HepG2 (cell line): ENCODE data around the gene DHX57. TPM values are rescaled to one million over a fixed set of nuclear protein-coding genes. Genes with fewer than 3 reads are reported as not detected.

Experiments
- ATAC-seq: fragments of 200-7000 bp; cut with Tn5 transposase; 3 replicates; pipeline ENCODE4 v1.9.1; 2020; ENCODE audit warnings: mild to moderate bottlenecking, moderate library complexity
- BruUV-seq: library from RNA; stranded (reverse); fragments of 400-500 nt; replicated peaks from 2 replicates; lab custom pipeline; 2021; lab: Mats Ljungman, UMichigan
- CTCF ChIA-PET: fragments of 300-600 bp; formaldehyde crosslinking; extraction: SDS; loops from one replicate; lab custom pipeline; 2021; ENCODE audit warnings: low total read pairs, inconsistent platforms, low intra/inter-chr PET ratio; lab: Yijun Ruan, JAX
- POLR2A ChIA-PET: fragments of 350-600 bp; sonication (Branson Sonifier 250); formaldehyde crosslinking; loops from one replicate; lab custom pipeline; 2020; ENCODE audit warnings: antibody characterized with exemption, inconsistent platforms; lab: Yijun Ruan, JAX
- DNase-seq: peaks from one replicate; pipeline ENCODE4 v3.0.0-alpha.2; 2015; ENCODE audit warnings: low spot score
- FAIRE-seq: peaks from 3 replicates; lab custom pipeline; 2011; peaks lifted over from hg19 to GRCh38; lab: Jason Lieb, UNC
- H2AFZ ChIP-seq: one replicate; pipeline ENCODE4 v1.6.1; 2011; ENCODE audit warnings: low read length, inconsistent platforms
- H3K27ac ChIP-seq: fragments of 300-600 bp; 3 replicates; pipeline ENCODE4 v1.8.0; 2011; ENCODE audit warnings: mixed run types, mild to moderate bottlenecking, mixed read lengths, low read length, inconsistent platforms; ENCODE audit not compliant: insufficient read depth; ENCODE audit errors: extremely low read length
- H3K27me3 ChIP-seq, 2 experiments: fragments of 200-600 bp in 1 of 2; 2 replicates in 1 of 2; 3 replicates in 1 of 2; pipeline versions ENCODE4 v1.6.0 to v1.8.0; 2011; ENCODE audit warnings: low read length in 2 of 2, mild to moderate bottlenecking in 2 of 2, moderate library complexity in 2 of 2, inconsistent platforms in 1 of 2; ENCODE audit not compliant: insufficient read depth in 2 of 2, control insufficient read depth in 1 of 2
- H3K36me3 ChIP-seq, 2 experiments: fragments of 200-600 bp in 1 of 2; replicated peaks in 1 of 2; 2 replicates in 1 of 2; 3 replicates in 1 of 2; pipeline versions ENCODE4 v1.5.1 to v1.8.0; 2011; ENCODE audit warnings: low read length in 2 of 2, inconsistent platforms in 1 of 2; ENCODE audit not compliant: insufficient read depth in 2 of 2, control insufficient read depth in 1 of 2
- H3K4me1 ChIP-seq: 2 replicates; pipeline ENCODE4 v1.5.1; 2012; ENCODE audit warnings: low read length, inconsistent platforms; ENCODE audit not compliant: insufficient read depth
- H3K4me2 ChIP-seq: 2 replicates; pipeline ENCODE4 v1.6.0; 2011; ENCODE audit warnings: low read depth, low read length, inconsistent platforms
- H3K4me3 ChIP-seq, 3 experiments: fragments of 200-600 bp in 1 of 3; sonication (generic), shearing (Covaris generic) in 1 of 3; replicated peaks in 1 of 3; 2 replicates each; pipeline ENCODE4 v1.5.1; 2011 to 2016; ENCODE audit warnings: low read length in 3 of 3, inconsistent platforms in 2 of 3, low read depth in 2 of 3, mild to moderate bottlenecking in 2 of 3, control low read depth in 1 of 3, mixed read lengths in 1 of 3; ENCODE audit not compliant: insufficient read depth in 1 of 3
- H3K79me2 ChIP-seq: one replicate; pipeline ENCODE4 v1.6.1; 2011; ENCODE audit warnings: low read length, inconsistent platforms; ENCODE audit not compliant: insufficient read depth
- H3K9ac ChIP-seq: 2 replicates; pipeline ENCODE4 v1.6.0; 2011; ENCODE audit warnings: mild to moderate bottlenecking, low read depth, low read length, inconsistent platforms; ENCODE audit not compliant: insufficient read depth
- H3K9me3 ChIP-seq: 2 replicates; pipeline ENCODE4 v1.5.1; 2012; ENCODE audit warnings: mild to moderate bottlenecking, low read length
- H4K20me1 ChIP-seq: 2 replicates; pipeline ENCODE4 v1.6.0; 2011; ENCODE audit warnings: inconsistent platforms, mild to moderate bottlenecking, low read length, moderate library complexity; ENCODE audit not compliant: insufficient read depth
- BCL6 ChIP-seq: IDR thresholded peaks from 2 replicates; pipeline ENCODE4 v1.6.1; 2016; ENCODE audit warnings: missing genetic modification reagents, missing compliant biosample characterization
- DNMT1 ChIP-seq: sonication (generic); formaldehyde crosslinking; IDR thresholded peaks from 2 replicates; pipeline ENCODE4 v1.5.1; 2020; ENCODE audit warnings: mild to moderate bottlenecking, missing genetic modification reagents
- DNMT3B ChIP-seq: conservative IDR thresholded peaks from 2 replicates; pipeline ENCODE4 v1.6.1; 2016; ENCODE audit warnings: missing biosample characterization, control low read depth
- FOXP4 ChIP-seq: sonication (generic); formaldehyde crosslinking; IDR thresholded peaks from 2 replicates; pipeline ENCODE4 v1.4.0; 2020; ENCODE audit warnings: missing genetic modification reagents
- RBAK ChIP-seq: sonication (generic); formaldehyde crosslinking; IDR thresholded peaks from 2 replicates; pipeline ENCODE4 v1.5.1; 2020; ENCODE audit warnings: mild to moderate bottlenecking, missing genetic modification reagents
- ZBTB21 ChIP-seq: sonication (generic); formaldehyde crosslinking; IDR thresholded peaks from 2 replicates; pipeline ENCODE4 v1.4.0; 2020; ENCODE audit warnings: missing genetic modification reagents
- ZHX2 ChIP-seq, 2 experiments: sonication (generic) in 1 of 2; formaldehyde crosslinking in 1 of 2; IDR thresholded peaks; 2 replicates each; pipeline versions ENCODE4 v1.6.1 to v1.9.0; 2014 to 2022; ENCODE audit warnings: antibody characterized with exemption in 1 of 2, borderline replicate concordance in 1 of 2, inconsistent platforms in 1 of 2, low read depth in 1 of 2, missing genetic modification reagents in 1 of 2
- ZNF224 ChIP-seq: sonication (generic); formaldehyde crosslinking; IDR thresholded peaks from 2 replicates; pipeline ENCODE4 v1.5.0; 2020; ENCODE audit warnings: mild to moderate bottlenecking, missing genetic modification reagents
- ZNF556 ChIP-seq: sonication (generic); formaldehyde crosslinking; IDR thresholded peaks from 2 replicates; pipeline ENCODE4 v1.4.0; 2020; ENCODE audit warnings: mild to moderate bottlenecking, missing genetic modification reagents, borderline replicate concordance
- ZNF563 ChIP-seq: sonication (generic); formaldehyde crosslinking; IDR thresholded peaks from 2 replicates; pipeline ENCODE4 v1.8.0; 2022; ENCODE audit warnings: mild to moderate bottlenecking, moderate library complexity, missing genetic modification reagents
- ZNF770 ChIP-seq: sonication (generic); formaldehyde crosslinking; IDR thresholded peaks from 2 replicates; pipeline ENCODE4 v1.5.0; 2020; ENCODE audit warnings: mild to moderate bottlenecking, missing genetic modification reagents
- WGBS: methylation state at CpG from one replicate; pipeline ENCODE4 v1.1.6; 2017; ENCODE audit warnings: low lambda C conversion rate; 5-methylcytosine and 5-hydroxymethylcytosine counted together
- in situ Hi-C: cut with HindIII; loops from 2 replicates; pipeline ENCODE4 v1.10.0; 2017; ENCODE audit warnings: low pct_unique_long_range_greater_than_20kb; ENCODE audit not compliant: extremely low pct_ligation_motif_present
- intact Hi-C: fragments of 100-400 bp; cut with micrococcal nuclease; formaldehyde crosslinking; loops from one replicate; pipeline ENCODE4 v1.10.0; 2022; ENCODE audit not compliant: unreplicated experiment
- polyA plus RNA-seq, 8 experiments: library from polyadenylated mRNA; depleted of rRNA in 3 of 8; stranded (reverse) in 7 of 8; unstranded in 1 of 8; fragments of >200 nt; fragmentation: Illumina TruSeq in 4 of 8; extraction: Trizol in 4 of 8; gene quantifications; 2 replicates each; pipeline versions ENCODE4 v1.2.1 to v1.2.3, GENCODE V29; 2011 to 2016; ENCODE audit warnings: low read depth in 4 of 8, missing spikeins in 1 of 8, mixed read lengths in 1 of 8; ENCODE audit not compliant: insufficient read depth in 1 of 8
- total RNA-seq, 5 experiments: library from RNA; depleted of rRNA; stranded (reverse); fragments of >200 nt; fragmentation: Illumina TruSeq; extraction: Trizol; gene quantifications; 2 replicates each; pipeline ENCODE4 v1.2.3, GENCODE V29; 2016; ENCODE audit warnings: low read depth in 1 of 5

Gene DHX57
- total and polyA plus RNA-seq, 2 of the 13 experiments (the other 11 are each of a cell fraction or from before 2014, with no cell fraction given) = 9.2 to 24.2 TPM

DNA sequence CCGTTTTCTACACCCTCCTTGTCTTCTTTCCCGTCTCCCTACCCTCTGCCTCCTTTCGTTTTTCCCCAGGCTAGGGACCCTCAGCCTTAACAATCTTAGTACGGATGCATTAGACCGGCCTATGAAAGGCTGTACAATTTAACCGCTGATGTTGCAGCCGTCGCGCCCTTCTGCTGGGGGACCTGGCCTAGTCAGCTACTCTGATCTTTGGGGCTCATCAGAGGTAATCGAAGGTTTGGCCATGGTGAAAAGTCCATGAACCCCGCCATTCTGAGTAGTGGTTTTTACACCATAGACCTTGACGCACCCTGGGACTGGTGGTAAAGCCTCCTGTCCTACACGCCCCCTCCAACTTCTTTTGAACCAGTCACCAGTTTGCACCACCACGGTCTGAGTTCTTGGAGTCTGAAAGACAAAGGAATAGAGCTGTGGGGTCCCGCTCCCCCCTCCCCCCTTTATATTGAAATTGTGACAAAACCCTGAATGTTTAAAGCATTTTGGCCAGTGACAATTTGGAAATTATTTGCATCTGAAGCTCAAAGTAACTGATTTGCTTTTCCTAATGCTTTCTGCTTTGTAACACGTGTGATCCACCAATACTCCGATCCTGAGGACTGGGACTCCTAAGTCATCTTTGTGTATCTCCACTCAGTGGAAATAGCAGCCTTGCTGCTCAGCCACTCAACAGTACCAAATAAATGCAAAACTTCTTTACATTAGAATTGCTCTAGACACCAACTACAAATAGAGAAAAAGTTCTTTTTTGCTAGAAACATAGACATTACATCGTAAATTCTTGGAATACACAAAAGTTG is 123.9 kb downstream of the DHX57 start:
- POLR2A ChIA-PET = interaction anchor here (0.6 to 2.6 kb wide), 70 partner anchors 8 to 1595 kb away, joined by 3 to 92 read pairs (median 4); partner anchors contain the start of genes CEBPZ, DHX57, EIF2AK2 and GALM
- H3K9me3 ChIP-seq = no peaks in the 10 kb centered on the region
- CTCF ChIA-PET = interaction anchor here (0.6 kb wide), 1 partner anchor 1821 kb away, joined by 3 read pairs; no protein-coding TSS in a partner anchor
- H3K9ac ChIP-seq = peak overlapping the region; percentile 96
- BruUV-seq = TSS peak; percentile 74
- WGBS = 37% methylated on average over 18 of the region's 18 CpGs
- peak overlapping the region; percentile 87 for H3K27ac ChIP-seq
- peaks cover 34% of the 10 kb centered on the region for H4K20me1 ChIP-seq
- H3K4me2 ChIP-seq = peak overlapping the region; percentile 82
- peak overlapping the region; percentile 53 to 94 (median 60) for H3K4me3 ChIP-seq
- H2AFZ ChIP-seq = peak overlapping the region; percentile 83
- H3K36me3 ChIP-seq = peaks cover 9 to 23% of the 10 kb centered on the region in 2 experiments
- peak; percentile 60 for ATAC-seq
- no peaks in the 10 kb centered on the region; a peak in 1 of 5 replicates for H3K27me3 ChIP-seq
- in situ Hi-C loops = no loop called here
- peaks cover 43% of the 10 kb centered on the region for H3K79me2 ChIP-seq
- intact Hi-C loops = loop anchor here (10.0 kb wide), 1 partner anchor 373 kb away; the partner anchor contains the start of gene SOS1
- DNase-seq = peak; percentile 45
- peaks cover 56% of the 10 kb centered on the region for H3K4me1 ChIP-seq
- FAIRE-seq = no peak
- TF ChIP-seq ZHX2 (IDR thresholded peaks at IDR 0.05; ENCODE audit: low read depth) (no peak), ZHX2 (CRISPR knock-in tag; IDR thresholded peaks at IDR 0.05; ENCODE audit: borderline replicate concordance) (no peak), DNMT1 (CRISPR knock-in tag) (no peak), FOXP4 (CRISPR knock-in tag) (no peak), ZBTB21 (no peak), RBAK (CRISPR knock-in tag) (no peak), ZNF556 (CRISPR knock-in tag) (no peak), ZNF224 (CRISPR knock-in tag) (no peak), DNMT3B (CRISPR knock-in tag) (no peak), BCL6 (CRISPR knock-in tag) (no peak), ZNF563 (no peak), ZNF770 (CRISPR knock-in tag) (no peak)
